OCI-LY3 (cell line): ENCODE measurements around the gene MAD1L1.

ENCODE experiments used
- H2AFZ ChIP-seq: fragments of 200-600, 300-600 bp; shearing (Covaris generic); 2 replicates; pipeline ENCODE4 v1.6.0; 2014; ENCODE audit warnings: antibody characterized with exemption, low read depth, low read length
- H3K27ac ChIP-seq: fragments of 200-600, 300-600 bp; sonication (generic); 2 replicates; pipeline ENCODE4 v1.5.1; 2014; ENCODE audit warnings: mild to moderate bottlenecking, low read length, moderate library complexity, mixed read lengths
- H3K27me3 ChIP-seq: fragments of 200-600, 300-600 bp; sonication (generic); 2 replicates; pipeline ENCODE4 v1.6.1; 2014; ENCODE audit warnings: low read depth, low read length, mixed read lengths
- H3K36me3 ChIP-seq: fragments of 200-600, 300-600 bp; sonication (generic); replicated peaks from 2 replicates; pipeline ENCODE3; 2014; ENCODE audit warnings: low read depth, low read length, mixed read lengths
- H3K4me1 ChIP-seq: fragments of 300-600, 200-600 bp; sonication (generic); 2 replicates; pipeline ENCODE4 v1.6.1; 2014; ENCODE audit warnings: low read length, mixed read lengths
- H3K4me2 ChIP-seq: fragments of 200-600, 300-600 bp; sonication (generic); 2 replicates; pipeline ENCODE4 v1.6.1; 2014; ENCODE audit warnings: low read length, mixed read lengths
- H3K4me3 ChIP-seq: fragments of 300-600, 200-600 bp; sonication (generic); 2 replicates; pipeline ENCODE4 v1.5.1; 2014; ENCODE audit warnings: antibody characterized with exemption, mild to moderate bottlenecking, low read length, moderate library complexity
- H3K79me2 ChIP-seq: fragments of 300-600, 200-600 bp; shearing (Covaris generic); 2 replicates; pipeline ENCODE4 v1.6.1; 2014; ENCODE audit warnings: mild to moderate bottlenecking, low read length, mixed read lengths
- H3K9ac ChIP-seq: fragments of 300-600, 200-600 bp; shearing (Covaris generic); 2 replicates; pipeline ENCODE4 v1.6.0; 2014; ENCODE audit warnings: mild to moderate bottlenecking, low read length, moderate library complexity
- H3K9me3 ChIP-seq: fragments of 200-600, 300-600 bp; shearing (Covaris generic); 2 replicates; pipeline ENCODE4 v1.6.1; 2014; ENCODE audit warnings: low read length, mixed read lengths; ENCODE audit not compliant: insufficient read depth
- H4K20me1 ChIP-seq: fragments of 200-600, 300-600 bp; sonication (generic); 2 replicates; pipeline ENCODE4 v1.6.1; 2016; ENCODE audit warnings: low read length, mixed read lengths; ENCODE audit not compliant: insufficient read depth
- EZH2phosphoT487 ChIP-seq: fragments of 200-600 bp; shearing (Covaris generic); IDR thresholded peaks from 2 replicates; pipeline ENCODE4 v1.6.1; 2018; ENCODE audit warnings: antibody characterized with exemption, mixed run types, low read depth
- TF ChIP-seq, protein P1 (sequence below): fragments of 200-600, 300-600 bp; sonication (generic); IDR thresholded peaks from 2 replicates; pipeline ENCODE4 v1.5.1; 2014; ENCODE audit warnings: antibody characterized with exemption, low read length, low read depth

Gene MAD1L1

GRCh38 chr7:2232766-2233520 is at the start of gene MAD1L1:
MAD1L1 (minus strand) TSS chr7:2232945; CDS start chr7:2230133, 2,812 bp downstream.
- H3K9ac ChIP-seq = peak within 1 kb of the TSS; percentile 87
- H3K27me3 ChIP-seq = no peaks in the 10 kb centered on the region
- TF ChIP-seq, protein P1, sequence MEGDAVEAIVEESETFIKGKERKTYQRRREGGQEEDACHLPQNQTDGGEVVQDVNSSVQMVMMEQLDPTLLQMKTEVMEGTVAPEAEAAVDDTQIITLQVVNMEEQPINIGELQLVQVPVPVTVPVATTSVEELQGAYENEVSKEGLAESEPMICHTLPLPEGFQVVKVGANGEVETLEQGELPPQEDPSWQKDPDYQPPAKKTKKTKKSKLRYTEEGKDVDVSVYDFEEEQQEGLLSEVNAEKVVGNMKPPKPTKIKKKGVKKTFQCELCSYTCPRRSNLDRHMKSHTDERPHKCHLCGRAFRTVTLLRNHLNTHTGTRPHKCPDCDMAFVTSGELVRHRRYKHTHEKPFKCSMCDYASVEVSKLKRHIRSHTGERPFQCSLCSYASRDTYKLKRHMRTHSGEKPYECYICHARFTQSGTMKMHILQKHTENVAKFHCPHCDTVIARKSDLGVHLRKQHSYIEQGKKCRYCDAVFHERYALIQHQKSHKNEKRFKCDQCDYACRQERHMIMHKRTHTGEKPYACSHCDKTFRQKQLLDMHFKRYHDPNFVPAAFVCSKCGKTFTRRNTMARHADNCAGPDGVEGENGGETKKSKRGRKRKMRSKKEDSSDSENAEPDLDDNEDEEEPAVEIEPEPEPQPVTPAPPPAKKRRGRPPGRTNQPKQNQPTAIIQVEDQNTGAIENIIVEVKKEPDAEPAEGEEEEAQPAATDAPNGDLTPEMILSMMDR = no peak
- no peak for TF ChIP-seq EZH2phosphoT487
- no peaks in the 10 kb centered on the region for H3K9me3 ChIP-seq
- H3K79me2 ChIP-seq = peaks cover 53% of the 10 kb centered on the region
- no peak within 1 kb of the TSS for H2AFZ ChIP-seq
- H3K27ac ChIP-seq = peak within 1 kb of the TSS; percentile 46
- peak within 1 kb of the TSS; percentile 92 for H3K4me2 ChIP-seq
- H3K36me3 ChIP-seq = peaks cover 25% of the 10 kb centered on the region
- H3K4me3 ChIP-seq = peak within 1 kb of the TSS; percentile 93
- 0 out of 2 replicates have a peak, but pooled peaks cover 4% of the 10 kb centered on the region for H4K20me1 ChIP-seq
- peaks cover 23% of the 10 kb centered on the region for H3K4me1 ChIP-seq

GRCh38 chr7:2282185-2282751 is 49.5 kb upstream of the MAD1L1 start:
- Histone ChIP-seq H4K20me1 (no peaks in the 10 kb centered on the region; the same call in 1 of the 2 replicates), H3K27ac (no peak overlapping the region)

DNA sequence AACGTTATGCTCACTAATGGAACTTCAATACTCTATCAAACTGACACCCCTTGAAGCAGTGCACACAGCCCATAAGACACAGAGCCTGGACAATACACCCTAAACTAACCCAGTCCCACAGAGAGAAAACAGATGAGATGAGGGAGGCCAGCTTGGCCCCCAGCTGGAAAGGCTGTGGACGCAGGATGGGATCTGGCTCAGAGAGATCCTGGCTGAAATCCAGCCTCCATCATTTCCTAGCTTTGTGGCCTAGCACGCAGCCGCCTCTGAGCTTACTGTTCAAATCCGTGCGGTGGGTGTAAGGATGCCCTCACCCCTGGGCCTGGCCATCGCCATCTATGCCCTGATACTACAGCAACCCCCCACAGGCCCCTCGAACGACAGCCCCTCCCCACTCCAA is 48.8 kb upstream of the MAD1L1 start:
- no peak overlapping the region for H3K4me2 ChIP-seq
- no peaks in the 10 kb centered on the region for H3K4me1 ChIP-seq
- H3K36me3 ChIP-seq = no peaks in the 10 kb centered on the region
- H3K27ac ChIP-seq = no peak overlapping the region
- H3K79me2 ChIP-seq = peaks cover 6% of the 10 kb centered on the region; the same call in 1 of the 2 replicates
- TF ChIP-seq, protein P1 = no peak
- no peak for TF ChIP-seq EZH2phosphoT487
- no peak overlapping the region for H2AFZ ChIP-seq
- H3K4me3 ChIP-seq = no peak overlapping the region
- no peaks in the 10 kb centered on the region for H3K9me3 ChIP-seq
- H3K27me3 ChIP-seq = no peaks in the 10 kb centered on the region
- H3K9ac ChIP-seq = no peak overlapping the region
- H4K20me1 ChIP-seq = no peaks in the 10 kb centered on the region; the same call in 1 of the 2 replicates

More at GRCh38 chr7:2282185-2282751, 49.5 kb upstream of the MAD1L1 start:
- H3K9ac ChIP-seq = no peak overlapping the region
- H3K4me3 ChIP-seq = no peak overlapping the region
- no peaks in the 10 kb centered on the region for H3K36me3 ChIP-seq
- H3K79me2 ChIP-seq = peaks cover 6% of the 10 kb centered on the region; the same call in 1 of the 2 replicates
- H3K4me2 ChIP-seq = no peak overlapping the region
- no peaks in the 10 kb centered on the region for H3K27me3 ChIP-seq
- H2AFZ ChIP-seq = no peak overlapping the region
- TF ChIP-seq, protein P1 = no peak
- TF ChIP-seq EZH2phosphoT487 = no peak
- no peaks in the 10 kb centered on the region for H3K4me1 ChIP-seq
- H3K9me3 ChIP-seq = no peaks in the 10 kb centered on the region

- Histone ChIP-seq H3K79me2 (peaks cover 6% of the 10 kb centered on the region; the same call in 1 of the 2 replicates), H3K9me3 (no peaks in the 10 kb centered on the region), H3K4me1 (no peaks in the 10 kb centered on the region), H3K27ac (no peak overlapping the region), H3K36me3 (no peaks in the 10 kb centered on the region), H3K4me2 (no peak overlapping the region), H3K9ac (no peak overlapping the region), H3K27me3 (no peaks in the 10 kb centered on the region), H2AFZ (no peak overlapping the region), H4K20me1 (no peaks in the 10 kb centered on the region; the same call in 1 of the 2 replicates), H3K4me3 (no peak overlapping the region)
- TF ChIP-seq, protein P1 = no peak
- TF ChIP-seq EZH2phosphoT487 = no peak
These were observed 47.7 kb upstream of the MAD1L1 start for GRCh38 chr7:2280424-2280823.
